Fibroblast of mammary gland (primary cell): ENCODE results near the gene FAM168B.

ENCODE experiments used
- DNase-seq: peaks from one replicate; pipeline ENCODE4 v3.0.0-alpha.2; 2010; ENCODE audit warnings: low read depth
- H3K4me3 ChIP-seq: 2 replicates; pipeline ENCODE4 v1.5.1; 2011; ENCODE audit warnings: low read depth, mild to moderate bottlenecking, low read length, moderate library complexity; ENCODE audit not compliant: control insufficient read depth
- CTCF ChIP-seq: conservative IDR thresholded peaks from 2 replicates; pipeline ENCODE4 v1.5.1; 2011; ENCODE audit warnings: low read depth, low read length, inconsistent platforms; ENCODE audit not compliant: control insufficient read depth, insufficient read depth

The FAM168B gene

GRCh38 chr2:131104487-131105155 lies 11.4 kb upstream of the FAM168B start:
- TF ChIP-seq CTCF = no peak
- DNase-seq = peak; percentile 80
- peak overlapping the region; percentile 89 for H3K4me3 ChIP-seq

DNA sequence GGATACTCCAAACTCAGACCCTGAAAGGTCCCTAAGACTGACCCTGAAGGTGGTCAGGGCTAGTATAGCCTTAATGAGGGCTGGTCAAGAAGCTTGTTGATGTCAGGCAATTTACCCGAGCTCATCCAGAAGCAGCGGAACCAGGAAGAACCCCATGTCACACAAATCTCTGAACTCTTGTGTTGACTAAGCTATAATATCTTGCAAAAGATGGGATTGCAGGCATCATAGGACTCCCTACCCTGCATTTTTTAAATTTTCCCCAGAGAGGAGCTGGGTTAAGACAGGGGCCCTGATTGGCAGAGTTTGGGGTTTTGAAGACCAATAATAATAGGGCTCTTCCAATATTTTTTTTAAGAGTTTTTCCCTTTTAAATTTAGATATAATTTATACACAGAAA lies 9.9 kb upstream of the FAM168B start:
- H3K4me3 ChIP-seq = no peak overlapping the region
- DNase-seq = no peak
- no peak for TF ChIP-seq CTCF

DNA sequence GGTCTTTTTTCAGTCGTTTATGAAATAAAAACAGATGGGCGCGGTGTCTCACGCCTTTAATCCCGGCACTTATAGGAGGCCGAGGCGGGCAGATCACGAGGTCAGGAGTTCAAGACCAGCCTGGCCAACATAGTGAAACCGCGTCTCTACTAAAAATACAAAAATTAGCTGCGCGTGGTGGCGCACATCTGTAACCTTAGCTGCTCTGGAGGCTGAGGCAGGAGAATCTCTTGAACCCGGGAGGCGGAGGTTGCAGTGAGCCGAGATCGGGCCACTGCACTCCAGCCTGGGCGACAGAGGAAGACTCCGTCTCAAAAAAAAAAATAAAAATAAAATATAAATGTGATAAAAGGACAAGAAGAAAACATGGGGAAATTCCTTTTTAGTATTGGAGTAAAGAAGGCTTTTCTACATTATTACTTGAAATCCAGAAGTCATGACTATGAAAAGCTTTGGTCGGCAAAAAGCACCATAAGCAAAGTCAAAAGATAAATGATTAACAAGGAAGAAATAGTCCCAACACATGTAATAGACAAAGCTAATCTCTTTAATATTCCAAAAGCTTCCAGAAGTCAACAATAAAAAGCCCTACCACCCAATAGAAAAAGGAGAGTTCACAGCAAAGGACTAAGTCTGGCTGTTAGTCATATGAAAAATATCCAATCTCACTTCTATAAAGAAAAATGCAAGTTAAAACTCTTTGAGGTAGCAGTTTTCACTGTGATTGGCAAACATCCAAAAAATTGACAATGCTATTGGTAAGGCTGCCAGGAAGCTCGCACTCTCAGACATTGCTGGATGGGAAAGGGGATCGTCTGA lies 1.4 kb upstream of the FAM168B start:
- H3K4me3 ChIP-seq = no peak overlapping the region
- peak; percentile 27 for DNase-seq
- TF ChIP-seq CTCF = no peak

GRCh38 chr2:131093696-131094462 lies 619 bp upstream of the FAM168B start:
- no peak for TF ChIP-seq CTCF
- peak overlapping the region; percentile 74 for H3K4me3 ChIP-seq
- DNase-seq = peak; percentile 57

- TF ChIP-seq CTCF = no peak
- peak overlapping the region; percentile 82 for H3K4me3 ChIP-seq
- no peak for DNase-seq
Observed at GRCh38 chr2:131092458-131093005, 728 bp downstream of the FAM168B start.

DNA sequence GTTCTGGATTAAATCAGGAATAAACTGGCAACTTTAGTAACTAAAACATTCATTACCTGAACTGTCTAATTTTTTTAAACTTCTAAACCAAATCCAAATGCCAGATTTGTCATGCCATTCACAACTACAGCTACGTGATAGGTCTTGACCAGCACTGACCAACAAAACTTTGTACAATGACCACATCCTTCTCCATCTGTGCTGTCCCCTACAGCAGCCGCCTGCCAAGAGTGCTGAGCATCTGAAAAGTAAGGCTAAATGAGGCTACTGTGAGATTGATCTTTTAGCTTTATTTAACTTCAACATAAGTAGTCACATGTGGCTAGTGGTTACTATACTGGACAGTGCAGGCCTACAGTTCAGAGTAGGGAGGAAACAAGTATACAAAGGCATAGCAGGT lies 7.6 kb downstream of the FAM168B start:
- H3K4me3 ChIP-seq = no peak overlapping the region
- no peak for TF ChIP-seq CTCF
- DNase-seq = no peak
